Liver (tissue), 9 donors: ENCODE results near the gene TANC1. TPM values are rescaled to one million over a fixed set of nuclear protein-coding genes. Genes with fewer than 3 reads are reported as not detected.

Experiments
- DNase-seq: peaks from one replicate; pipeline ENCODE4 v3.0.0-alpha.2; 2017; ENCODE audit warnings: low spot score
- H3K27ac ChIP-seq, 2 donors: one replicate each; pipeline ENCODE4 v1.7.0; 2013; ENCODE audit warnings: inconsistent platforms in 2 of 2, low read length in 2 of 2, control low read depth in 1 of 2, low read depth in 1 of 2, mild to moderate bottlenecking in 1 of 2
- H3K27me3 ChIP-seq, 4 donors: one replicate each; pipeline versions ENCODE4 v1.6.1 to v1.7.0; 2013; ENCODE audit warnings: low read length in 3 of 4, inconsistent platforms in 1 of 4, mild to moderate bottlenecking in 1 of 4, moderate library complexity in 1 of 4; ENCODE audit not compliant: control insufficient read depth in 4 of 4, insufficient read depth in 4 of 4
- H3K36me3 ChIP-seq, 4 donors: one replicate each; pipeline versions ENCODE4 v1.6.1 to v1.7.0; 2013; ENCODE audit warnings: low read length in 3 of 4, mild to moderate bottlenecking in 3 of 4, low read depth in 1 of 4, moderate library complexity in 1 of 4; ENCODE audit not compliant: control insufficient read depth in 4 of 4, insufficient read depth in 3 of 4
- H3K4me1 ChIP-seq, 4 donors: one replicate each; pipeline versions ENCODE4 v1.6.1 to v1.7.0; 2013; ENCODE audit warnings: low read length in 3 of 4, mild to moderate bottlenecking in 3 of 4, moderate library complexity in 1 of 4; ENCODE audit not compliant: control insufficient read depth in 4 of 4, insufficient read depth in 4 of 4
- H3K4me3 ChIP-seq, 3 donors: one replicate each; pipeline versions ENCODE4 v1.6.1 to v1.7.0; 2013; ENCODE audit warnings: low read length in 3 of 3, control low read depth in 1 of 3, low read depth in 1 of 3, mild to moderate bottlenecking in 1 of 3
- H3K9ac ChIP-seq, 2 donors: one replicate each; pipeline ENCODE4 v1.7.0; 2013; ENCODE audit warnings: low read length in 2 of 2, mild to moderate bottlenecking in 2 of 2, moderate library complexity in 2 of 2, control low read depth in 1 of 2, low read depth in 1 of 2
- H3K9me3 ChIP-seq, 4 donors: one replicate each; pipeline versions ENCODE4 v1.6.1 to v1.7.0; 2013; ENCODE audit warnings: low read length in 3 of 4; ENCODE audit not compliant: control insufficient read depth in 4 of 4
- CTCF ChIP-seq: fragments of 150-350 bp; IDR thresholded peaks from 2 replicates; pipeline ENCODE4 v1.5.1; 2017; ENCODE audit warnings: improper control_type of control experiment, low read depth, low read length; ENCODE audit not compliant: missing input control
- EGR1 ChIP-seq, 2 donors: IDR thresholded peaks; 2 replicates each; pipeline ENCODE4 v1.6.1; 2016 to 2018; ENCODE audit warnings: antibody characterized with exemption in 2 of 2, low read depth in 2 of 2
- FOXA2 ChIP-seq: IDR thresholded peaks from 2 replicates; pipeline ENCODE4 v1.6.1; 2016; ENCODE audit warnings: antibody characterized with exemption
- HNF4G ChIP-seq: IDR thresholded peaks from 2 replicates; pipeline ENCODE4 v1.6.1; 2016; ENCODE audit warnings: antibody characterized with exemption
- JUND ChIP-seq, 2 donors: IDR thresholded peaks; 2 replicates each; pipeline ENCODE4 v1.6.1; 2016; ENCODE audit warnings: antibody characterized with exemption in 2 of 2
- MAX ChIP-seq: IDR thresholded peaks from 2 replicates; pipeline ENCODE4 v1.6.1; 2016; ENCODE audit warnings: antibody characterized with exemption
- REST ChIP-seq: IDR thresholded peaks from 2 replicates; pipeline ENCODE4 v1.6.1; 2016; ENCODE audit warnings: antibody characterized with exemption, mild to moderate bottlenecking
- ZBTB33 ChIP-seq: IDR thresholded peaks from 2 replicates; pipeline ENCODE4 v1.6.1; 2016; ENCODE audit warnings: antibody characterized with exemption
- WGBS: extraction: QIAGEN DNeasy Blood & Tissue Kit; methylation state at CpG from one replicate; pipeline ENCODE4 v1.1.7; 2013; 5-methylcytosine and 5-hydroxymethylcytosine counted together
- polyA plus RNA-seq, 2 donors: library from polyadenylated mRNA; stranded (reverse) in 1 of 2; unstranded in 1 of 2; fragments of 200-250 nt in 1 of 2; fragments of >200 nt in 1 of 2; fragmentation: Nextera tagmentation in 1 of 2; extraction: Ambion mirVana in 1 of 2; gene quantifications; one replicate each; pipeline versions ENCODE4 v1.2.1 to v1.2.3, GENCODE V29; 2013 to 2015
- total RNA-seq, 2 donors: library from RNA; depleted of rRNA; stranded (reverse); fragments of >200 nt; gene quantifications; one replicate each; pipeline ENCODE4 v1.2.3, GENCODE V29; 2014
- donor health status: healthy.
- donor health status: healthy.
- donor health status: healthy.
- donor health status: healthy.
- donor health status: healthy.

The TANC1 gene
- total and polyA plus RNA-seq, 4 donors = 3.7 to 17.7 (median 5.2) TPM

GRCh38 chr2:159165048-159165447 lies 196.6 kb downstream of the TANC1 start:
- H3K9me3 ChIP-seq = no peaks in the 10 kb centered on the region
- 94% methylated on average over 4 of the region's 4 CpGs for WGBS

More at GRCh38 chr2:159165048-159165447, 196.6 kb downstream of the TANC1 start:
- TF ChIP-seq MAX (no peak), CTCF (no peak), JUND (IDR thresholded peaks at IDR 0.05) (no peak), EGR1 (IDR thresholded peaks at IDR 0.05; ENCODE audit: low read depth in 2 of 2) (no peak), ZBTB33 (no peak), FOXA2 (no peak), HNF4G (no peak), REST (no peak)
- Histone ChIP-seq H3K27ac (no peak overlapping the region), H3K9ac (no peak overlapping the region), H3K27me3 (no peaks in the 10 kb centered on the region), H3K4me3 (no peak overlapping the region), H3K36me3 (peaks cover 0 to 2% (median 0%) of the 10 kb centered on the region in 4 donors), H3K4me1 (no peaks in the 10 kb centered on the region)
- no peak for DNase-seq
